Activated CD4-positive, alpha-beta T cell treated with anti-CD3 and anti-CD28 coated beads, Interleukin-2, Interleukin-6, amounts not matched to agents 100 ng/mL and 50 ng/mL, durations not matched to agents 16 hours and 8 hours (primary cell): ENCODE data around the gene VWA7.
A peak's percentile ranks its signal among the peaks of the same experiment; 100 is the strongest.
"Not testable (repeated sequence)": the region's sequence is repeated elsewhere in the genome, so short reads cannot be mapped to it uniquely, and the experiment has no call there.

Experiments
- DNase-seq: peaks from one replicate; pipeline ENCODE4 v3.0.0-alpha.2; 2020

The VWA7 gene, protein sequence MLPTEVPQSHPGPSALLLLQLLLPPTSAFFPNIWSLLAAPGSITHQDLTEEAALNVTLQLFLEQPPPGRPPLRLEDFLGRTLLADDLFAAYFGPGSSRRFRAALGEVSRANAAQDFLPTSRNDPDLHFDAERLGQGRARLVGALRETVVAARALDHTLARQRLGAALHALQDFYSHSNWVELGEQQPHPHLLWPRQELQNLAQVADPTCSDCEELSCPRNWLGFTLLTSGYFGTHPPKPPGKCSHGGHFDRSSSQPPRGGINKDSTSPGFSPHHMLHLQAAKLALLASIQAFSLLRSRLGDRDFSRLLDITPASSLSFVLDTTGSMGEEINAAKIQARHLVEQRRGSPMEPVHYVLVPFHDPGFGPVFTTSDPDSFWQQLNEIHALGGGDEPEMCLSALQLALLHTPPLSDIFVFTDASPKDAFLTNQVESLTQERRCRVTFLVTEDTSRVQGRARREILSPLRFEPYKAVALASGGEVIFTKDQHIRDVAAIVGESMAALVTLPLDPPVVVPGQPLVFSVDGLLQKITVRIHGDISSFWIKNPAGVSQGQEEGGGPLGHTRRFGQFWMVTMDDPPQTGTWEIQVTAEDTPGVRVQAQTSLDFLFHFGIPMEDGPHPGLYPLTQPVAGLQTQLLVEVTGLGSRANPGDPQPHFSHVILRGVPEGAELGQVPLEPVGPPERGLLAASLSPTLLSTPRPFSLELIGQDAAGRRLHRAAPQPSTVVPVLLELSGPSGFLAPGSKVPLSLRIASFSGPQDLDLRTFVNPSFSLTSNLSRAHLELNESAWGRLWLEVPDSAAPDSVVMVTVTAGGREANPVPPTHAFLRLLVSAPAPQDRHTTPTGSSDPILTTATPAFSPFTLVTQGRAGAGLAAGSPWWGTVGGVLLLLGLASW

DNA sequence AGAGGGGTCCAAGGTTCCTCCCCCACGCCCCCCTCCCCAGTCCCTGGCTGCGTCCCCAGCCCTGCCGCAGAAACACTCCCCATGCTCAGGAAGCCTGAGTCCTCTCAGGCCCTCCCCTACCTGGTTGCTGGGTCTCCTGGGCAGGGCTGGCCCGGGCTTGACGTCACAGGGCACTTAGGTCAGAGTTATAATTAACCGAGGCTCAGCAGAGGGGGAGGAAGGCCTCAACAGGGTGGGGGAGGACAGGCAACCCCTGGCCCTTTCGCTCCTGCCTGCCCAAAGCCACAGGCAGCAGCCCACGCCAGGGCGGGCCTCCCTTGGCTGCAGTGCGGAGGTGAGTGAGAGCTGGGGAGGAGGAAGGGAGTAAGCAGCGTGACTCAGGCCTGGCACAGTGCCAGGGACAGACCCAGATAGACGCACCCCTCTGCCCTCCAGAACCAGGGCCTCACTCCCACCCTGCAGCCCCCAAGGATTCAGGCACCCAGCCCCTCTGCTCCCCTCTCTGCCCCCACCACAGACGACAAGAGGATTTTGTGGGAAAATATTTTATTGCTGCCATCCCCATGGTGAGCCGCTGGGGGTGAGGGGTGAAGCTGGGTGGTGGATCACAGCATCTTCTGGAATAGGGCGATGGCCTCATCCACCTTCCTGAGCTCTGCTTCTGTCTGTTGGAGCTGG, at the start of gene VWA7:
VWA7 (minus strand) TSS at position 340 of the 678 bp plus-strand sequence. CDS start 549 bp downstream, outside the sequence.
- DNase-seq, result peak; percentile 78

DNA sequence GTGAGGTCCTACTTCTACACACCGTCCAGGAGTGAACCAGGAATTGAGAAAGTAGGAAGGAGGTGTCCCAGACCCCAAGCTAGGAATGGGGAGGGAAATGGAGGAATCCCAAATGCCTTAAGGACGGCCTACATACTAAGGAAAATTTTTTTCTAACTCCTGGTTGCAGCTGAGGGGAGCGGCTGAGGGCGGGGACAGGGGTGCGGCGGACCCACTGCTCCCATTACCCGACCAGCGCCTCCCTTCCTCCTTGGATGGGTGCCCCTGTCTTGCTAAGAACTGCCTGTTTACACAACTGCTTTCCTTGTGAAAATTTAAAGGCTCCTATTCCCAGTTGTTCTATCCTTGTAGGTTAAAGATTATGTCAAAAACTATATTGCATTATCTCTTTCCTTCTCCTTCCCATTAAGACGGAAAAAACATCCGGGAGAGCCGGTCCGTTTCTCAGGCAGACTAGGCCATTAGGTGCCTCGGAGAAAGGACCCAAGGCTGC, 49.7 kb upstream of the VWA7 start:
- peak; percentile 68 for DNase-seq

DNA sequence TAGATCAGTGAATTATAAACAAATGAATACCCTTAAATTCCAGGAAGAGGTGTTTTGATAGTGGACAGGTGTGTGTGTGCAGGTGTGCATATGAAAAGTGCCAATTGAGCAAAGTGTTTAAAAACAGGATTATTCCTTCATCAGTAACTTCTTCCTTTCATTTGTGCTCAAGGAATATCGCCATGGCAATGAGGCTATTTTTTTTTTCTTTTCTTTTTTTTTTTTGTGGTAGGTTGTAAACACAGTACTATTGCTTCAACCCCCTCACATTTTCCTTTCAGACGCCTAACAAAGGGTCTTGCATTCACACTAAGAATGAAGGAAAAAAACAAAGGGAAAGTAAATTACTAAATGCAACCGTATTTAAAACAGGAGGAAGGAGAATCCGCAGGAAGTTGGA, 48.4 kb upstream of the VWA7 start:
- no peak for DNase-seq

DNA sequence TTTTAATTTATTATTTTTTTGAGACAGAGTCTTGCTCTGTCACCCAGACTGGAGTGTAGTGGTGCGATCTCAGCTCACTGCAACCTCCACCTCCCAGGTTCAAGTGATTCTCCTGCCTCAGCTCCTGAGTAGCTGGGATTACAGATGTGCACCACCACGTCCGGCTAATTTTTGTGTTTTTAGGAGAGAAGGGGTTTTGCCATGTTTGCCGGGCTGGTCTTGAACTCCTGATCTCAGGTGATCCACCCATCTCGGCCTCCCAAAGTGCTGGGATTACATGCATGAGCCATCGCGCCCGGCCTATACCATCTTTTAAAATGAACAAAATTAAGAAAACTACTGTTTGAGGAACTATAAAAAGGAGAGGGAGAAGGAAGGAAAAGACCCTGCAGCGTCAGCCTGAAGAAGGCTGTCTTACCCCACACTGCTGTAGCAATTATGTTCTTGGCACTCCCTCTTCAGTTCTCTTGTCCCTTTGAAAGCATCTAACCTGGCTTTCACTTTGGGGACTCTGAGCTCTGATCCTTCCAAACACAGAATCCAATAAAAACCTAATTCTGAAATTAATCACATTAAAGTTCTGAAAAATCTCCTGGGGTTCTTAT, 46.6 kb upstream of the VWA7 start:
- not testable (repeated sequence) for DNase-seq

DNA sequence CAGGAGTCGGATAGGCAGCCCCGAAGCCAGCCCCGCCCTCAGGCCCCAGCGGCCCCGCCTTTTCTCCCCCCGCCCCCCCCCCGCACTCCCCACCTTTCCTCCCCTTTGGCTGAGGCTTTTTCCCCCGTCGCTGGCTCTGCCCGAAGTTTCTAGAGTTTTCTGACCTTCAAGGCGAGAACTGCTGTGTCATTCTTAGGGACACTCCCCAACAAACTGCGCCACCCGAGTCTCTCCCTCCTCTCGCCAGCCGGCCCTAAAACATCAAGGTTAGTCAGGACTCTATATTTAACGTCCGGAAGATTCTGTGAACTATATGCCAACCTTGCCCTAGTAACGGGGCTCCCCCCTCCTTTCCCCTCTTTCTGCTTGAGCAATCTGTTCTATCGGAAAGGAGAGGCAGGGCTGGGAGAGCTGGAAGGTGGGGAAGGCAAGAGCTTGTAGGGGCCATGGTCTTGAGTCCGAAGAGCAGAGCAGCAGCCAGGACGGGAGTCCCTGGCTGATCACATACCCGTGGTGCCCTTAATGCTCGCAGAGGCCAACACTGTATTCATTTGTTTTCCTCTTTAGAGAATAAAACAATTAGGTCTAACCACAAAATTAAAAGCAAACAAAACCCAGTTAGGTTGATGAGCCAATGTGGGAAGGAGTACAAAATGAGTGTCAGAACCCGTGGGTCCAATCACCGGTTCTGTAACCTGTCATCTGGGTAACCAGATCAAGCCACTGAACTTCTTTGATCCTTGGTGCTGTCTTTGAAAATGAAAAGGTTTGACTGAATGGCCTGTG, 45.1 kb upstream of the VWA7 start:
- peak; percentile 83 for DNase-seq

DNA sequence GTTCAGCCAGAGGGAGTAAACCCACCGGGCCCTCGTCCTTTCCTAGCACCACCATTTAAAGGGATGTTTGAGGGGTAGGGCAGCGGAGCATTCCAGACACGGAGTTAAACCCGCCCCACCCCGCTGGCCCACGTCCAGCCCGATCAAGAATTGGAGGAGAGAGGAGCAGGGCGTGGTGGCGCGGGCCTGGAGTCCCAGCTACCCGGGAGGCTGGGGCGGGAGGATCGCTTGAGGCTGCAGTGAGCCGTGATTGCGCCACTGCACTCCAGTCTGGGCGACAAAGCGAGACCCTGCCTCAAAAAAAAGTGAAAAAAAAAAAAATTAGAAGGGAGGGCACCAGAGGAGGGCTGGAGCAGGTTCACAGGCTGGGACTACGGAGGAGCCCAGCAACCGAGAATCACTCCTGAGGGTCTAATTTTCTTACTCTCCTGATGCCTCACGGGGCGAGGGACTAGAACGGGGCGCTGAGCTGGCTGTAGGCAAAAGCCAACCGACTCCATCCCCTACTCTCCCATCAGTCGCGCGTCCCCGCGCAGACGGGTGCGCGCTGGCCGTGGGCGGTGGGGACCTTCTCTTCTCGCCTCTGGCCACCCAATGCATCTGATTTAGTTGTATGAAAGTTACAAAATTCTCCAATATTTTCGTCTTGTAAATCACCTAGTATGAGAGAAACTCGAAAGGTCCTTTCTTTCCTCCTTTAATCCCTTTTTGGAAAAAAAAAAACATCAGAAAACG, 44.3 kb upstream of the VWA7 start:
- DNase-seq, result peak; percentile 77

DNA sequence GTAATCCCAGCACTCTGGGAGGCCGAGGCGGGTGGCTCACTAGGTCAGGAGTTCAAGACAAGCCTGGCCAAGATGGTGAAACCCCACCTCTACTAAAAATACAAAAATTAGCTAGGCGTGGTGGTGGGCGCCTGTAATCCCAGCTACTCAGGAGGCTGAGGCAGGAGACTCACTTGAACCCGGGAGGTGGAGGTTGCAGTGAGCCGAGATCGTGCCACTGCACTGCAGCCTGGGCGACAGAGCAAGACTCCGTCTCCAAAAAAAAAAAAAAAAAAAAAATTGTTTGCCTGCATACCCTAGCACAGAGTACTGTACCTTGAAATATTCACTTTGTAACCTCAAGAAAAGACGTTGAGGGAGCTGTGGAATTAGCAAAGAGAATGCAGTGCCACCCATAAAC, 43.3 kb upstream of the VWA7 start:
- not testable (repeated sequence) for DNase-seq

DNA sequence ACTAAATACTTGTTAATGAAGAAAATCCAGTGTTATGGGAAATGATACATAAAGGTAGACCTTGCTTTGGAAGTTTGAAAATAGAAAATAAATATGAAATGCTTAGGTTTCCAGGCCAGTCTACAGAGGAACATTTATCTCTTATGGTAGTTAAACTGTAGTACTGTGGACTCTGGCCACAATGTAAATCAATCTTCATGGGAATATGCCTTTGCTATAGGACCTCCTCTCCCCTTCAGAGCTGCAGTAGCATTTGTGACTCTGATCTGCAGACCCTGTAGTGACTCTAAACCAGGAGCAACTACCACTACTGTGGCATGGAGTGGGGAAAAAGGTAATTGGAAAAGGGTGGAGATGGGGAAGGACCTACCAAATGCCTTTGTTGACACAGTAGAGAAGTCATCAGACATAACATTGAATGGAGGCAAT, 42.8 kb upstream of the VWA7 start:
- DNase-seq, result no peak

DNA sequence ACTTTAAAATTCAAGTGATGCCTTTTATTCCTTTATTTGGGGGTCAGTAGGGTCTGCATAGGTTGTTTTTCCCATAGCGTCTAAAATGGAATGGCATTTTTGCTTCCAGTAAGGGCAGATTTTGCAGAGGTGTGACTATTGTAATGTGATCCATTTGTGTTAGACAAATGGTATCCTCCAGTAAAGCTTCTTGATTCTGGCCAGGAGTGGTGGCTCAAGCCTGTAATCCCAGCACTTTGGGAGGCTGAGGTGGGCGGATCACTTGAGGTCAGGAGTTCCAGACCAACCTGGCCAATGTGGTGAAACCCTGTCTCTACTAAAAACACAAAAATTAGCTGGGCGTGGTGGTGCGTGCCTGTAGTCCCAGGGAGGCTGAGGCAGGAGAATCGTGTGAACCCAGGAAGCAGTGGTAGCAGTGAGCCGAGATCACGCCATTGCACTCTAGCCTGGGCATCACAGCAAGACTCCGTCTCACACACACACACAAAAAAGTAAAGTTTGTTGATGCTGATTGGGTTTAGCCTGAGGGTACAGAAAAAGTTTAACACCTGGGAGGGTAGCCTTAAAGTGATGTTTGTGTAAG, 40.9 kb upstream of the VWA7 start:
- not testable (repeated sequence) for DNase-seq

DNA sequence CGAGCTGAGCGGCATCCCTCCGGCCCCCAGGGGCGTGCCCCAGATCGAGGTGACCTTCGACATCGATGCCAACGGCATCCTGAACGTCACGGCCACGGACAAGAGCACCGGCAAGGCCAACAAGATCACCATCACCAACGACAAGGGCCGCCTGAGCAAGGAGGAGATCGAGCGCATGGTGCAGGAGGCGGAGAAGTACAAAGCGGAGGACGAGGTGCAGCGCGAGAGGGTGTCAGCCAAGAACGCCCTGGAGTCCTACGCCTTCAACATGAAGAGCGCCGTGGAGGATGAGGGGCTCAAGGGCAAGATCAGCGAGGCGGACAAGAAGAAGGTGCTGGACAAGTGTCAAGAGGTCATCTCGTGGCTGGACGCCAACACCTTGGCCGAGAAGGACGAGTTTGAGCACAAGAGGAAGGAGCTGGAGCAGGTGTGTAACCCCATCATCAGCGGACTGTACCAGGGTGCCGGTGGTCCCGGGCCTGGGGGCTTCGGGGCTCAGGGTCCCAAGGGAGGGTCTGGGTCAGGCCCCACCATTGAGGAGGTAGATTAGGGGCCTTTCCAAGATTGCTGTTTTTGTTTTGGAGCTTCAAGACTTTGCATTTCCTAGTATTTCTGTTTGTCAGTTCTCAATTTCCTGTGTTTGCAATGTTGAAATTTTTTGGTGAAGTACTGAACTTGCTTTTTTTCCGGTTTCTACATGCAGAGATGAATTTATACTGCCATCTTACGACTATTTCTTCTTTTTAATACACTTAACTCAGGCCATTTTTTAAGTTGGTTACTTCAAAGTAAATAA, 40.2 kb upstream of the VWA7 start:
- not testable (repeated sequence) for DNase-seq

DNA sequence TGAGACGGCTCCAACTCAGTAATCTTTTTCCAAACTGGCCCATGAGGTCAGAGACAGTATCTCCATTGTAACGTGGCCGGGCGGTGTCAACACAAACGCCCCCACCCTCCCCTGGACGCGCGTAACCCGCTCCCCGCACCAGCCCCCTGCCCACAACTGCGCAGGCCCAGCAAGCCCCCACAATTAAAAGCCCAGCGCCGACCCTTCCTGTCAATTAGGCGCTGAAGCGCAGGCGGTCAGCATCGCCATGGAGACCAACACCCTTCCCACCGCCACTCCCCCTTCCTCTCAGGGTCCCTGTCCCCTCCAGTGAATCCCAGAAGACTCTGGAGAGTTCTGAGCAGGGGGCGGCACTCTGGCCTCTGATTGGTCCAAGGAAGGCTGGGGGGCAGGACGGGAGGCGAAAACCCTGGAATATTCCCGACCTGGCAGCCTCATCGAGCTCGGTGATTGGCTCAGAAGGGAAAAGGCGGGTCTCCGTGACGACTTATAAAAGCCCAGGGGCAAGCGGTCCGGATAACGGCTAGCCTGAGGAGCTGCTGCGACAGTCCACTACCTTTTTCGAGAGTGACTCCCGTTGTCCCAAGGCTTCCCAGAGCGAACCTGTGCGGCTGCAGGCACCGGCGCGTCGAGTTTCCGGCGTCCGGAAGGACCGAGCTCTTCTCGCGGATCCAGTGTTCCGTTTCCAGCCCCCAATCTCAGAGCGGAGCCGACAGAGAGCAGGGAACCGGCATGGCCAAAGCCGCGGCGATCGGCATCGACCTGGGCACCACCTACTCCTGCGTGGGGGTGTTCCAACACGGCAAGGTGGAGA, 38.1 kb upstream of the VWA7 start, which contains the start of the genes HSPA1A and HSPA1L:
HSPA1A (plus strand) TSS at position 519 of the 814 bp plus-strand sequence; CDS start at position 733, 214 bp downstream.
HSPA1L (minus strand) TSS at position 259 of the 814 bp plus-strand sequence. CDS start 3,311 bp downstream, outside the sequence.
- peak; percentile 94 for DNase-seq

DNA sequence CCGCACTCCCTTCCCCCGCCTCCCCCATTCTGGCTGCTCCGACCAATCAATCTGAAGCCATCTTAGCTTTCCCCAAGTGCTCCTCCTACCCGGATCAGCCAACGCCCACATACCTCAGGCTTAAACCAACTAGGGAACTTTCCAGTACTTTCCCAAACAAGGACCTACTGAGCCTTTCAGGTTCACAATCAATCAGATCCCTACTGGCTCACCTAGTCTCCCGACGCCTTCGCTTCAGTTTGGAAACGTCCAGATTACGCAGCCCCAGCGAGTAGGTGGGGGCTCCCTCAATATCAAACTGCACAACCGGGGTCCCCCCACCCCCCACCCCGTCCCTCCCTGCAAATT, 37.5 kb upstream of the VWA7 start:
- DNase-seq, result peak; percentile 91

DNA sequence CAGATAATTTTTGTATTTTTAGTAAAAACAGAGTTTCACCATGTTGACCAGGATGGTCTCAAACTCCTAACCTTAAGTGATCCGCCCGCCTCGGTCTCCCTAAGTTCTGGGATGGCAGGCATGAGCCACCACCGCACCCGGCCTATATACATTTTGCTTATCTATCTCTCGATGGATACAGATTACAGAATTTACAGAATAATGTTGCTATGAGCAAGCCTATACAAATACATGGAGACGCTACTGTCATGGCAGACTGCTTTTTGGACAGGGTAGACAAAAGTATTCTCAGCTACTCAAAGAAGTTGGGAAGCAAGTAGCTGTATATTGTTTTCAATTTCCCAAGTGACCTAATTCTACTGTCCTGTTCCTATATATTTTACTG, 36.3 kb upstream of the VWA7 start:
- DNase-seq, result no peak

DNA sequence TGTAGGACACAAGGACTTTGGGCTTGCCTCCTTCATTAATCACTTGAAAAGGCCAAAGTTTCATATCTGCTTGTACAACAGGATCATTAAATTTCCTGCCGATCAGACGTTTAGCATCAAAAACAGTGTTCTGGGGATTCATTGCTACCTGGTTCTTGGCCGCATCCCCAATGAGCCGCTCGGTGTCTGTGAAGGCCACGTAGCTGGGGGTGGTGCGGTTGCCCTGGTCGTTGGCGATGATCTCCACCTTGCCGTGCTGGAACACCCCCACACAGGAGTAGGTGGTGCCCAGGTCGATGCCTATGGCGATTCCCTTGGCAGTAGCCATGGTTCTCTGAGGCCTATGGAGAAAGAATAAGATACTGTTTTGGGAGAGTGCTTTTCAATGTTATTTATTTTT, 34.5 kb upstream of the VWA7 start:
- DNase-seq, result no peak

DNA sequence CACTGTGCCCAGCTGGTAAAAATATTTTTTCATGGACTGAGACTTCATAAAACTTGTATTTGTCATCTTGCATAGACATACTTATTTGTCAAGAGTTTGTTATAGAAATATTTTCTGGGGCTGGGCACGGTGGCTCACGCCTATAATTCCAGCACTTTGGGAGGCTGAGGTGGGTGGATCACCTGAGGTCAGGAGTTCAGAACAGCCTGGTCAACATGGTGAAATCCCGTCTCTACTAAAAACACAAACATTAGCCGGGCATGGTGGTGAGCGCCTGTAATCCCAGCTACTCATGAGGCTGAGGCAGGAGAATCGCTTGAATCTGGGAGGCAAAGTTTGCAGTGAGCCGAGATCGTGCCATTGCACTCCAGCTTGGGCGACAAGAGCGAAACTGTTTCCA, 31.5 kb upstream of the VWA7 start:
- not testable (repeated sequence) for DNase-seq

DNA sequence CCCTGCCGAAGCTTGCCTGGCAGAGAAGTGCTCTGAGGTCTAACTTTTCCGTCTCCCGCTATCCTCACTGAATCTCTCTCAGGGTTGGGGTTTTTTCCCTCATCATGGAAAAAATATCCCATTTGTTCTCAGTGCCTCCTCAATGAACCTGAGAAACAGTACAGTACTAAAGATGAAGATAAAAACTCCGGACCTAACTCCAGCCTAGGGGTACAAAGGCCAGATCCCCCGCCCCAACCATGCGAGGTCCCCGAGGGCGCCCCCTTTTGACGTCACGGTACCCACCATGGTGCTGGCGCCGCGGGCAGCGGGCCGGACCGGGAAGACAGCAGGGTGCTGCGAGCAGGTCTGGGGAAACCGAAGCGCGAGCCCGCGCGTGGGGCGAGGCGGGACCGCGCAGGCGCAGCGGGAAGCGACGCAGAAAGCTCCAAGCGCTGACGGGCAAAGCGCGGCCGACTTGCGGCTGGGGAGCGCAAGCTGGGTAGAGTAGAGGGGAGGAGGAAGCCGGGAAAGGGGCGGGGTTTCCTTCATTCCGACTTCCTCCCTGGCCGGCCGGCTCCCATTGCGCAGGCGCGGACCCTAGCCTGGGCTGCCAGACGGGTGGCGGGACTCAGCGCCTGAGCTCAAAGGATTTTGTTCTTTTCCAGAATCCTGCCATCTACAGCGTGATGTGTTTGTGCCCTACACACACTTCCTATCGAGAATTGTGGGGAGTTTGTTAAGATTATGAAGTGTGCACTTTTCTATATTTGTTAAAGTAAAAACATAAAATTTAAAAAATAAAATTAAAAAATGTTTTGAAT, 29.5 kb upstream of the VWA7 start, which contains the start of gene LSM2:
LSM2 (minus strand) TSS at position 497 of the 803 bp plus-strand sequence; CDS start at position 288, 209 bp downstream.
- DNase-seq, result peak; percentile 98

DNA sequence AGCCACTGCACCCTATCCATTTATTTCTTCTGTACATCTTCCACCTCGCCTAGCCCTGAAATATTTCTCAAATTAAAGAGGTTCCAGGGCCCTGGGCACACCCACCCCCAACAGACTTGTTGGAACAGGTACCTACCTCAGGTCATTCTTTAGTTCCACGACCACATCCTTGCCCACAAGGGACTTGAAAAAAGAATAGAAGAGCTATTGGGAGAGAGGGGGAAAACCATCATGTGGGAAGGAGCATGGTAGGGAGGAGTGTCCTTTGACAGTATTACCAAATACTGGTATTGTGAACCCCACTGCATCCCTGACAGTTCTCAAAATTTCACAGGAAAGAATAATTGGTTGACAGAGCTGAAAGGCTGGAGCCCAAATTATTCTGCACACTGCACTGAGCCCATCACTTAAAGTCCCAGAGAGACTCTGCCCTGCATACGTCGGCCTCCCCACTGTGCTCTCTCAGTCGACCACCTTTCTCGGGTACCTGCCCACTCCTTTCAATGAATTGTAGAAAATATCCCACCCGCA, 28.9 kb upstream of the VWA7 start:
- DNase-seq, result no peak
